Stimulated activated CD8-positive, alpha-beta memory T cell treated with anti-CD3 and anti-CD28 coated beads, Interleukin-15, amount 100 ng/mL, for 24 hours (primary cell): ENCODE results near the gene IRX1.

Experiments
- DNase-seq: peaks from one replicate; pipeline ENCODE4 v3.0.0-alpha.2; 2020; ENCODE audit warnings: low read depth

The IRX1 gene

GRCh38 chr5:3650868-3651267 is 55.2 kb downstream of the IRX1 start:
- no peak for DNase-seq
